Breast epithelium (tissue), 4 donors: ENCODE data around the gene SCML1. TPM values are rescaled to one million over a fixed set of nuclear protein-coding genes. Genes with fewer than 3 reads are reported as not detected.

ENCODE experiments used
- DNase-seq, 2 donors: peaks; one replicate each; pipeline ENCODE4 v3.0.0-alpha.2; 2019; ENCODE audit warnings: low spot score in 2 of 2
- H3K27ac ChIP-seq, 2 donors: fragments of 200-600 bp; sonication (generic) in 1 of 2; one replicate each; pipeline ENCODE4 v1.5.1; 2016 to 2019; ENCODE audit warnings: mild to moderate bottlenecking in 1 of 2
- H3K27me3 ChIP-seq, 2 donors: fragments of 200-600 bp; sonication (generic) in 1 of 2; one replicate each; pipeline versions ENCODE4 v1.5.1 to v1.6.0; 2017 to 2019; ENCODE audit warnings: control low read depth in 1 of 2, mild to moderate bottlenecking in 1 of 2
- H3K36me3 ChIP-seq: fragments of 200-600 bp; one replicate; pipeline ENCODE4 v1.5.1; 2019
- H3K4me1 ChIP-seq, 2 donors: fragments of 200-600 bp; sonication (generic); one replicate each; pipeline ENCODE4 v1.5.1; 2016 to 2019; ENCODE audit warnings: control low read depth in 1 of 2
- H3K4me3 ChIP-seq, 3 donors: fragments of 200-600 bp; sonication (generic); 1 replicate in 2 of 3; 2 replicates in 1 of 3; pipeline ENCODE4 v1.5.1; 2016 to 2019; ENCODE audit warnings: mild to moderate bottlenecking in 3 of 3, moderate library complexity in 2 of 3
- H3K9me3 ChIP-seq, 2 donors: fragments of 200-600 bp; sonication (generic) in 1 of 2; one replicate each; pipeline ENCODE4 v1.5.1; 2016 to 2019; ENCODE audit warnings: control low read depth in 1 of 2
- POLR2A ChIP-seq: fragments of 450-650 bp; IDR thresholded peaks from one replicate; pipeline ENCODE4 v1.6.1; 2016; ENCODE audit warnings: antibody characterized with exemption, mild to moderate bottlenecking, moderate library complexity
- POLR2AphosphoS5 ChIP-seq, 3 donors: sonication (generic); formaldehyde crosslinking; IDR thresholded peaks; one replicate each; pipeline ENCODE4 v1.6.1; 2017; ENCODE audit warnings: antibody characterized with exemption in 3 of 3
- intact Hi-C: fragments of 100-400 bp; cut with DNase I; formaldehyde crosslinking; loops from one replicate; pipeline ENCODE4 v1.15.1; 2023; ENCODE audit warnings: low total_unique reads
- total RNA-seq, 3 donors: library from RNA; depleted of rRNA; stranded (reverse); fragments of >200 nt; gene quantifications; one replicate each; pipeline ENCODE4 v1.1.0, GENCODE V29; 2016
- TF ChIP-seq, protein P1 (sequence below), 3 donors: fragments of 450-650 bp; IDR thresholded peaks; one replicate each; pipeline ENCODE4 v1.5.1; 2016 to 2017; ENCODE audit warnings: antibody characterized with exemption in 3 of 3, mild to moderate bottlenecking in 3 of 3, moderate library complexity in 3 of 3

Gene SCML1
- total RNA-seq, 3 donors from 2014 or later: 14.4 to 20.0 (median 16.0) TPM

DNA sequence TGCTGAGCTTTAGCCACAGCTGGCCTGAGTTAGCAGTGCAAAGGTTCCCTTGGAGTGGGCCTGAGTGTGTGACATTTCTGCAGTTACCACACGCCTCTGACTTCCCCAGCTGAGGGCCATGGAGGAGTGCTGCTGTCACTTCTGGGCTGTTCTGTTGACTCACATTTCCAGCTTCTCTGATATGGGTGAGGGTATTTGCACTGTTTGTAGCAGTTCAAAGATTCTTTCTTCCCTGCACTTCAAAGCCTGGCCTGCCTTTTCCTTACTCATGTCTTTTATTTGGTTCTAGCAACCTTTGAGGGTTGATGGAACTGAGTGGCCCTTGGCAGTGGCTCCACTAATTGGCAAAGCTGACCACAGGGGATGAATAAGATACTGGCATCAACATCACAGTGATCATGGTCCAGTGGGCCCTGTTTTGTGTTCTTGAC, 26.4 kb upstream of the SCML1 start:
- H3K27ac ChIP-seq: no peak overlapping the region
- H3K36me3 ChIP-seq: no peaks in the 10 kb centered on the region
- no peaks in the 10 kb centered on the region for H3K4me1 ChIP-seq
- H3K27me3 ChIP-seq: peaks cover 0 to 20% of the 10 kb centered on the region in 2 donors
- TF ChIP-seq POLR2A (no peak), POLR2AphosphoS5 (IDR thresholded peaks at IDR 0.05) (no peak)
- TF ChIP-seq, protein P1, sequence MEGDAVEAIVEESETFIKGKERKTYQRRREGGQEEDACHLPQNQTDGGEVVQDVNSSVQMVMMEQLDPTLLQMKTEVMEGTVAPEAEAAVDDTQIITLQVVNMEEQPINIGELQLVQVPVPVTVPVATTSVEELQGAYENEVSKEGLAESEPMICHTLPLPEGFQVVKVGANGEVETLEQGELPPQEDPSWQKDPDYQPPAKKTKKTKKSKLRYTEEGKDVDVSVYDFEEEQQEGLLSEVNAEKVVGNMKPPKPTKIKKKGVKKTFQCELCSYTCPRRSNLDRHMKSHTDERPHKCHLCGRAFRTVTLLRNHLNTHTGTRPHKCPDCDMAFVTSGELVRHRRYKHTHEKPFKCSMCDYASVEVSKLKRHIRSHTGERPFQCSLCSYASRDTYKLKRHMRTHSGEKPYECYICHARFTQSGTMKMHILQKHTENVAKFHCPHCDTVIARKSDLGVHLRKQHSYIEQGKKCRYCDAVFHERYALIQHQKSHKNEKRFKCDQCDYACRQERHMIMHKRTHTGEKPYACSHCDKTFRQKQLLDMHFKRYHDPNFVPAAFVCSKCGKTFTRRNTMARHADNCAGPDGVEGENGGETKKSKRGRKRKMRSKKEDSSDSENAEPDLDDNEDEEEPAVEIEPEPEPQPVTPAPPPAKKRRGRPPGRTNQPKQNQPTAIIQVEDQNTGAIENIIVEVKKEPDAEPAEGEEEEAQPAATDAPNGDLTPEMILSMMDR (IDR thresholded peaks at IDR 0.05): no peak
- DNase-seq: no peak
- H3K9me3 ChIP-seq: no peaks in the 10 kb centered on the region
- H3K4me3 ChIP-seq: no peak overlapping the region
- intact Hi-C loops: no loop called here

DNA sequence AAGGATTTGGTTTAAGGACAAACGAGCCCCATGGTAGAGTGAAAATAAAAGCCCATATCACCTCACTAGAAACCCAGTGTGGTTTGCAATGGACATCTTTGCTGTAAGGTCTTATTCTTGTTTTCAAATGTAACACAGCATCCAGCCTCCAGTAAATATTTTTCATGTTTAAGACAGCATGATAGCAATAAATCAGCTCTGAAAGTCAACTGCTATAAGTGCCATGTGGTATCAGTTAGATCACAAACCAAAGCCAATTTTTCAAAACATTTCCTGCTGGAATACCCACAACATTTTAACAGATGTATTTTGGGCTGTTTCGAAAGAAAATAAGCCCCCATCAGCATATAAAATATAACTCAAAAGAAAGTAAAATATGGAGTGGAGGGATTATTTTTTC, 24.0 kb upstream of the SCML1 start:
- no peaks in the 10 kb centered on the region for H3K4me1 ChIP-seq
- no peak overlapping the region for H3K27ac ChIP-seq
- H3K9me3 ChIP-seq: no peaks in the 10 kb centered on the region
- no peak overlapping the region for H3K4me3 ChIP-seq
- intact Hi-C loops: no loop called here
- DNase-seq: no peak
- peaks cover 0 to 26% of the 10 kb centered on the region in 2 donors for H3K27me3 ChIP-seq
- H3K36me3 ChIP-seq: no peaks in the 10 kb centered on the region
- TF ChIP-seq POLR2AphosphoS5 (IDR thresholded peaks at IDR 0.05) (no peak), POLR2A (no peak)
- TF ChIP-seq, protein P1 (IDR thresholded peaks at IDR 0.05): no peak

DNA sequence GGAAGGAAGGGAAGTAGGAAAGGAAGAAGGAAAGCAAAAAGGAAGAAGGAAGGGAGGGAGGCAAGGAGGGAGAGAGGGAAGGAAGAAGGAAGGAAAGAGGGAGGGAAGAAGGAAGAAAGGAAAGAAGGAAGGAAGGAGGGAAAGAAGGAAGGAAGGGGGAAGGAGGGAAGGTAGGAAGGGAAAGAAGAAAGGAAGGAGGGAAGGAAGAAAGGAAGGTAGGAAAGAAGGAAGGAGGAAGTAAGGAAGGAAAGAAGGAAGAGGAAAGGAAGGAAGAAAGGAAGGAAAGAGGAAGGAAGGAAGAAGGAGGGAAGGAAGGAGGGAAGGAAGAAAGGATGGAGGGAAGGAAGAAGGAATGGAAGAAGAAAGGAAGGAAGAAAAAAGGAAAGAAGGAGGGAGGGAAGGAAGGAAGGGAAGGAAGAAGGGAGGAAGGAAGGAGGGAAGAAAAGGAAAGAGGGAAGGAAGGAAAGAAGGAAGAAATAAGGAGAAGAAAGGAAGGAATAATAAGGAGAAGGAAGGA, 18.6 kb upstream of the SCML1 start:
- H3K4me1 ChIP-seq: no peaks in the 10 kb centered on the region
- TF ChIP-seq POLR2A (no peak), POLR2AphosphoS5 (IDR thresholded peaks at IDR 0.05) (no peak)
- TF ChIP-seq, protein P1 (IDR thresholded peaks at IDR 0.05): no peak
- intact Hi-C loops: no loop called here
- no peak overlapping the region for H3K27ac ChIP-seq
- H3K36me3 ChIP-seq: no peaks in the 10 kb centered on the region
- peaks cover 0 to 40% of the 10 kb centered on the region in 2 donors for H3K27me3 ChIP-seq
- H3K9me3 ChIP-seq: no peaks in the 10 kb centered on the region
- no peak for DNase-seq
- no peak overlapping the region for H3K4me3 ChIP-seq

DNA sequence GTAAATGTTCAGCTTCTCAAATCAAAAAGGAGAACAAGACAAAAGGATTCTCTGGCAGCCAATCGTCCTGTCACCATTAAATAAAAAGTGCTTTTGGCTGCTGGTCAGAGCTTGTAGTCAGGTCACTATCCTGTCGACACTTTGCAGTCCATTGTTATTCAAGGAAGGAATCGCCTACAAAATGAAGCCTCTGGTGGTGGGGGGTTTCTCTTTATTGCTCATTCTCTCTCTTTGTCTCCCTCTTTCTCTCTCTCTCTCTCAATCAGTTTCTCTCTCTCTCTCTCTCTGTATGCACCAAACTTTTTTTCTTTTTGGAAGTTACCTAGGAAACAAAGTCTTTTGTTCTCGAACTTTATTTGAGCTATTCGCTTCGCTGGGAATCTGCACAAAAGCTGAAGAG, 17.6 kb upstream of the SCML1 start:
- H3K27ac ChIP-seq: no peak overlapping the region
- no peaks in the 10 kb centered on the region for H3K9me3 ChIP-seq
- TF ChIP-seq POLR2AphosphoS5 (IDR thresholded peaks at IDR 0.05): no peak
- TF ChIP-seq POLR2A: no peak
- TF ChIP-seq, protein P1 (IDR thresholded peaks at IDR 0.05): no peak
- DNase-seq: no peak
- intact Hi-C loops: no loop called here
- H3K36me3 ChIP-seq: no peaks in the 10 kb centered on the region
- H3K4me1 ChIP-seq: no peaks in the 10 kb centered on the region
- no peak overlapping the region for H3K4me3 ChIP-seq
- H3K27me3 ChIP-seq: peaks cover 0 to 40% of the 10 kb centered on the region in 2 donors

DNA sequence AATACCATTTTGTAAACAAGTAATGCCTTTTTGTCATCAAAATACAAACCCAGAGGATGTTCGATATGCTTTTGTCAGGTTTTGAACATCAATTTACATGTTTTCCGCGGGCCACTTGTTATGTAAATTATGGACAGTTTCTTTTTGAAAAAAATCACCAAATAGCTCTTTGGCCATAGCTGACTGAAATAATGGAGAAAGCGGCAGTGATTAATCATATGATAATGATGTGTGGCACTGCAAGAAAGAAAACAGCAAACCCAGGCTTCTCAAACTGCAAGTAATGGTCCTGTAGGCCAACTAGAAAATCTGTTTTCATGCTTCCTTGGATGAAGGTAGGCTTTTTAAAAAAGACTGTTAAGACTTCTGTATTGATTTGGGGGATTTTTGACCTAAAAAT, 15.6 kb upstream of the SCML1 start:
- Histone ChIP-seq H3K4me3 (no peak overlapping the region), H3K9me3 (no peaks in the 10 kb centered on the region), H3K4me1 (no peaks in the 10 kb centered on the region), H3K27me3 (peaks cover 0 to 41% of the 10 kb centered on the region in 2 donors), H3K36me3 (no peaks in the 10 kb centered on the region), H3K27ac (no peak overlapping the region)
- DNase-seq: no peak
- TF ChIP-seq POLR2A (no peak), POLR2AphosphoS5 (IDR thresholded peaks at IDR 0.05) (no peak)
- TF ChIP-seq, protein P1 (IDR thresholded peaks at IDR 0.05): no peak
- intact Hi-C loops: no loop called here
